A549 (cell line): ENCODE measurements around the gene FEM1A. TPM values are rescaled to one million over a fixed set of nuclear protein-coding genes. Genes with fewer than 3 reads are reported as not detected.

Source experiments
- ATAC-seq, 2 experiments: fragments of 200-7000 bp in 1 of 2; fragments of >200 bp in 1 of 2; cut with Nextera tagmentation in 1 of 2; cut with Tn5 transposase in 1 of 2; 3 replicates each; pipeline versions ENCODE4 v1.8.0 to v1.9.1; 2018 to 2020; ENCODE audit warnings: mild to moderate bottlenecking in 1 of 2, moderate library complexity in 1 of 2
- CTCF ChIA-PET: fragments of 300-600 bp; sonication (Branson Sonifier 250); formaldehyde crosslinking; extraction: SDS; loops from one replicate; lab custom pipeline; 2021; ENCODE audit warnings: antibody characterized with exemption, inconsistent platforms; lab: Yijun Ruan, JAX
- POLR2A ChIA-PET: fragments of 350-600 bp; formaldehyde crosslinking; extraction: SDS; loops from one replicate; lab custom pipeline; 2021; ENCODE audit warnings: antibody characterized with exemption, inconsistent platforms; lab: Yijun Ruan, JAX
- DNase-seq, 2 experiments: peaks; one replicate each; pipeline versions ENCODE4 v3.0.0 to v3.0.0-alpha.2; 2011 to 2016; ENCODE audit warnings: low read depth in 1 of 2, low spot score in 1 of 2
- FAIRE-seq: peaks from 2 replicates; lab custom pipeline; 2011; peaks lifted over from hg19 to GRCh38; lab: Jason Lieb, UNC
- H3K27ac ChIP-seq, 2 experiments: fragments of >200 bp; sonication (Bioruptor Twin); formaldehyde crosslinking; 3 replicates each; pipeline ENCODE4 v1.5.1; 2016 to 2017
- H3K4me1 ChIP-seq: fragments of >200 bp; sonication (Bioruptor Twin); formaldehyde crosslinking; 3 replicates; pipeline ENCODE4 v1.6.1; 2016
- H3K4me2 ChIP-seq: fragments of >200 bp; sonication (Bioruptor Twin); formaldehyde crosslinking; 3 replicates; pipeline ENCODE4 v1.6.1; 2016
- H3K4me3 ChIP-seq: fragments of >200 bp; sonication (Bioruptor Twin); formaldehyde crosslinking; 3 replicates; pipeline ENCODE4 v1.5.1; 2016
- H3K9me3 ChIP-seq: fragments of >200 bp; sonication (Bioruptor Twin); formaldehyde crosslinking; 3 replicates; pipeline ENCODE4 v1.6.1; 2016
- CEBPB ChIP-seq, 2 experiments: fragments of >200 bp in 1 of 2; sonication (Bioruptor Twin) in 1 of 2; formaldehyde crosslinking in 1 of 2; IDR thresholded peaks; 2 replicates each; pipeline ENCODE4 v1.6.1; 2012 to 2016
- ESRRA ChIP-seq: fragments of 150-350 bp; IDR thresholded peaks from 2 replicates; pipeline ENCODE4 v1.6.1; 2014; ENCODE audit warnings: mild to moderate bottlenecking, low read length, borderline replicate concordance
- HDAC2 ChIP-seq: fragments of 200-600 bp; sonication (generic); IDR thresholded peaks from 2 replicates; pipeline ENCODE4 v1.6.1; 2016
- HEYL ChIP-seq: fragments of 250-450 bp; sonication (Bioruptor Pico); IDR thresholded peaks from 2 replicates; pipeline ENCODE4 v1.8.0; 2021; ENCODE audit warnings: mild to moderate bottlenecking, moderate library complexity
- HOXA7 ChIP-seq: fragments of 250-450 bp; sonication (Bioruptor Pico); IDR thresholded peaks from 2 replicates; pipeline ENCODE4 v1.5.0; 2020; ENCODE audit warnings: mild to moderate bottlenecking, moderate library complexity
- JUNB ChIP-seq: fragments of >200 bp; sonication (Bioruptor Twin); formaldehyde crosslinking; IDR thresholded peaks from 2 replicates; pipeline ENCODE4 v1.6.1; 2016
- KDM1A ChIP-seq: fragments of 200-600 bp; sonication (generic); IDR thresholded peaks from 2 replicates; pipeline ENCODE4 v1.6.1; 2016; ENCODE audit warnings: low read depth, mild to moderate bottlenecking
- MAZ ChIP-seq: fragments of 150-350 bp; IDR thresholded peaks from 2 replicates; pipeline ENCODE4 v1.6.1; 2014; ENCODE audit warnings: antibody characterized with exemption, low read depth, low read length, borderline replicate concordance
- MYC ChIP-seq: IDR thresholded peaks from 2 replicates; pipeline ENCODE4 v1.6.1; 2012; ENCODE audit warnings: mild to moderate bottlenecking, inconsistent platforms, low read length, improper control_type of control experiment, borderline replicate concordance
- PHF8 ChIP-seq: fragments of 200-600 bp; sonication (generic); IDR thresholded peaks from 2 replicates; pipeline ENCODE4 v1.6.1; 2016; ENCODE audit warnings: low read depth, mild to moderate bottlenecking, antibody characterized with exemption, moderate library complexity, borderline replicate concordance
- RARB ChIP-seq: fragments of 250-450 bp; sonication (Bioruptor Pico); IDR thresholded peaks from 2 replicates; pipeline ENCODE4 v1.8.0; 2021; ENCODE audit warnings: mild to moderate bottlenecking, moderate library complexity
- RNF2 ChIP-seq: fragments of 200-600 bp; sonication (generic); IDR thresholded peaks from 2 replicates; pipeline ENCODE4 v1.6.1; 2016; ENCODE audit warnings: low read depth, mild to moderate bottlenecking, antibody characterized with exemption, moderate library complexity, borderline replicate concordance
- SREBF2 ChIP-seq: fragments of 450-650 bp; IDR thresholded peaks from 2 replicates; pipeline ENCODE4 v1.6.1; 2014; ENCODE audit warnings: mild to moderate bottlenecking, moderate library complexity
- TP53 ChIP-seq: fragments of 250-450 bp; sonication (Bioruptor Pico); IDR thresholded peaks from 2 replicates; pipeline ENCODE4 v1.5.0; 2021; ENCODE audit warnings: mild to moderate bottlenecking, moderate library complexity
- ZC3H11A ChIP-seq: fragments of 450-650 bp; IDR thresholded peaks from 2 replicates; pipeline ENCODE4 v1.6.1; 2014; ENCODE audit warnings: antibody characterized with exemption, mild to moderate bottlenecking
- WGBS: methylation state at CpG from one replicate; pipeline ENCODE4 v1.1.6; 2017; ENCODE audit errors: missing lambda C conversion rate; 5-methylcytosine and 5-hydroxymethylcytosine counted together
- polyA plus RNA-seq, 4 experiments: library from polyadenylated mRNA; depleted of rRNA in 3 of 4; stranded (reverse); fragments of >200 nt; fragmentation: RNase III in 1 of 4; extraction: RNeasy Plus Mini Kit Qiagen cat#74134 plus additional on column Dnase treatment in 1 of 4; gene quantifications; 2 replicates in 3 of 4; 3 replicates in 1 of 4; pipeline ENCODE4 v1.2.3, GENCODE V29; 2011 to 2017
- TF ChIP-seq, protein P1 (sequence below): fragments of 150-350 bp; IDR thresholded peaks from 2 replicates; pipeline ENCODE4 v1.6.1; 2014; ENCODE audit warnings: low read depth, mild to moderate bottlenecking, low read length
- TF ChIP-seq, protein P2 (sequence below): IDR thresholded peaks from 2 replicates; pipeline ENCODE4 v1.6.1; 2012
- TF ChIP-seq, protein P3 (sequence below): fragments of 250-450 bp; sonication (Bioruptor Pico); IDR thresholded peaks from 2 replicates; pipeline ENCODE4 v1.5.0; 2021; ENCODE audit warnings: mild to moderate bottlenecking, moderate library complexity, borderline replicate concordance
- TF ChIP-seq, protein P4 (sequence below): IDR thresholded peaks from 2 replicates; pipeline ENCODE4 v1.6.1; 2012; ENCODE audit warnings: low read depth, borderline replicate concordance
- TF ChIP-seq, protein P5 (sequence below): fragments of >200 bp; sonication (Bioruptor Twin); formaldehyde crosslinking; IDR thresholded peaks from 3 replicates; pipeline ENCODE4 v1.6.1; 2016
- TF ChIP-seq, protein P6 (sequence below): fragments of >200 bp; sonication (Bioruptor Twin); formaldehyde crosslinking; IDR thresholded peaks from 3 replicates; pipeline ENCODE4 v1.5.1; 2016
- TF ChIP-seq, protein P7 (sequence below): fragments of 200-600 bp; sonication (generic); IDR thresholded peaks from 2 replicates; pipeline ENCODE4 v1.6.1; 2016; ENCODE audit warnings: antibody characterized with exemption, mild to moderate bottlenecking, moderate library complexity

Gene FEM1A
- polyA plus RNA-seq, 2 of the 4 experiments (the other 2 are of a cell fraction): 3.2 to 4.1 TPM

DNA sequence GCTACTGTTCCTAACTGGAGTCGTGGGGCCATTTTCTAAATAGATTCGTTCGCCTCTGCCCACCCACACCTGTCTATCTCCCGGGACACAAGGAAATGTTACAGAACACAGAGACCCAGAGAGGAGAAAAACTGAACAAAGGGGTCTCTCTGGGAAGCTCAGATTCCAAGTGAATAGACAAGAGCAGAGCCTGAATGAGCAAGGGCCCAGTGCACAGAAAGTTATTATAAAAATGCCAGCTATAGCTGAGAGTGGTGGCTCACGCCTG is 27.2 kb upstream of the FEM1A start:
- FAIRE-seq (no peak), ATAC-seq (no peak)

DNA sequence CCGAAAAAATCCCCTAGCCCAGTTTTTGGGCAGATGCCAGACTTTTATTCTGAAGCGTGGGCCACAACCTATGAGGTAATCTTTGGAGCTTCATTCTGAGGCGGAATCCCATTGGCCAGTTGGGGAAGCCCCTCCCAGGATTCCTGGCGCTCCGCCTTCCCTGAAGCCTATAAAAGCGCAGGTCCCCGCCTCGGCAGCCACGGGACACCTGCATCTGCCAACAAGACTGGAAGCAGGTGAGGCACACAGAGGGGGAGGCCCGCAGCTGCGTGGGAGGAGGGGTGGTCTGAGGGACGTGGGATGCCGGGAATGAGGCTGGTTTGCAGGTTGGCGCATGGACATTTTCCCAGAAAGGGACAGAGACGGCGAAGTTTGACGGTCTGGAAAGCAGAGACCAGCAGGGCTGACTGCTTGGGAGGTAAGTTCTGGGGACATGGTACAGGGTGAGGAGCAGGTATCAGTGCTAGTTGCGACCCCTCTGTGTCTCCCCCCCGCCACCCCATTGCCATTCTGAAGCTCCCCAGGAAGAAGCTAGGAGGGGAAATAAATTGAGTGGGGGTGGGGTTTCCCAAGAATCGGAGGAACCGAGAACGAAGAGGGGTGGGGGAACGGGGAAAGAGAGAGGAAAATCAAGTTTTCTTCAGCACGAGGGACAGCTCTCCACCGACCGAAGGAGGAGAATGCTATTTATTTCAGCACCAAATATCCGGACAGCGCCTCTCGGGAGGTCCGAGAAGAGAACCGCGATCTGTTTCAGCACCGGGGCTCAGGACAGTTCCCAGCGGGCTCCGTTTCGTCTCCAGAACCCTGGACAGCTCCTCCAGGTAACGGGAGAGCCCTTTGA is 22.4 kb upstream of the FEM1A start:
- DNase-seq: peak; percentile 63 to 76
- 5% methylated on average over 34 of the region's 37 CpGs for WGBS
- TF ChIP-seq, protein P1, sequence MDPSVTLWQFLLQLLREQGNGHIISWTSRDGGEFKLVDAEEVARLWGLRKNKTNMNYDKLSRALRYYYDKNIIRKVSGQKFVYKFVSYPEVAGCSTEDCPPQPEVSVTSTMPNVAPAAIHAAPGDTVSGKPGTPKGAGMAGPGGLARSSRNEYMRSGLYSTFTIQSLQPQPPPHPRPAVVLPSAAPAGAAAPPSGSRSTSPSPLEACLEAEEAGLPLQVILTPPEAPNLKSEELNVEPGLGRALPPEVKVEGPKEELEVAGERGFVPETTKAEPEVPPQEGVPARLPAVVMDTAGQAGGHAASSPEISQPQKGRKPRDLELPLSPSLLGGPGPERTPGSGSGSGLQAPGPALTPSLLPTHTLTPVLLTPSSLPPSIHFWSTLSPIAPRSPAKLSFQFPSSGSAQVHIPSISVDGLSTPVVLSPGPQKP: no peak
- TF ChIP-seq HOXA7 (CRISPR knock-in tag): peak; percentile 92
- TF ChIP-seq HDAC2: 0 out of 2 replicates have a peak, but pooled peaks have one; percentile 24
- TF ChIP-seq PHF8: no peak
- TF ChIP-seq ESRRA: no peak
- no peak for TF ChIP-seq RNF2
- TF ChIP-seq KDM1A: no peak
- TF ChIP-seq, protein P2, sequence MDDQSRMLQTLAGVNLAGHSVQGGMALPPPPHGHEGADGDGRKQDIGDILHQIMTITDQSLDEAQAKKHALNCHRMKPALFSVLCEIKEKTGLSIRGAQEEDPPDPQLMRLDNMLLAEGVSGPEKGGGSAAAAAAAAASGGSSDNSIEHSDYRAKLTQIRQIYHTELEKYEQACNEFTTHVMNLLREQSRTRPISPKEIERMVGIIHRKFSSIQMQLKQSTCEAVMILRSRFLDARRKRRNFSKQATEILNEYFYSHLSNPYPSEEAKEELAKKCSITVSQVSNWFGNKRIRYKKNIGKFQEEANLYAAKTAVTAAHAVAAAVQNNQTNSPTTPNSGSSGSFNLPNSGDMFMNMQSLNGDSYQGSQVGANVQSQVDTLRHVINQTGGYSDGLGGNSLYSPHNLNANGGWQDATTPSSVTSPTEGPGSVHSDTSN: no peak
- TF ChIP-seq CEBPB (IDR thresholded peaks at IDR 0.05): no peak
- TF ChIP-seq HEYL (CRISPR knock-in tag): peak; percentile 96
- no peak for TF ChIP-seq ZC3H11A
- TF ChIP-seq JUNB: no peak
- TF ChIP-seq, protein P3, sequence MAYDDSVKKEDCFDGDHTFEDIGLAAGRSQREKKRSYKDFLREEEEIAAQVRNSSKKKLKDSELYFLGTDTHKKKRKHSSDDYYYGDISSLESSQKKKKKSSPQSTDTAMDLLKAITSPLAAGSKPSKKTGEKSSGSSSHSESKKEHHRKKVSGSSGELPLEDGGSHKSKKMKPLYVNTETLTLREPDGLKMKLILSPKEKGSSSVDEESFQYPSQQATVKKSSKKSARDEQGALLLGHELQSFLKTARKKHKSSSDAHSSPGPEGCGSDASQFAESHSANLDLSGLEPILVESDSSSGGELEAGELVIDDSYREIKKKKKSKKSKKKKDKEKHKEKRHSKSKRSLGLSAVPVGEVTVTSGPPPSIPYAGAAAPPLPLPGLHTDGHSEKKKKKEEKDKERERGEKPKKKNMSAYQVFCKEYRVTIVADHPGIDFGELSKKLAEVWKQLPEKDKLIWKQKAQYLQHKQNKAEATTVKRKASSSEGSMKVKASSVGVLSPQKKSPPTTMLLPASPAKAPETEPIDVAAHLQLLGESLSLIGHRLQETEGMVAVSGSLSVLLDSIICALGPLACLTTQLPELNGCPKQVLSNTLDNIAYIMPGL (CRISPR knock-in tag): no peak

More for the DNA sequence above, 27.2 kb upstream of the FEM1A start:
- ChIA-PET POLR2A (no interaction called here), CTCF (interaction anchor here (1.0 to 1.2 kb wide), 2 partner anchors 128 to 188 kb away, joined by 3 read pairs; no protein-coding TSS in a partner anchor)
- H3K27ac ChIP-seq: no peak overlapping the region
- H3K9me3 ChIP-seq: no peaks in the 10 kb centered on the region
- peaks cover 5% of the 10 kb centered on the region; the same call in 1 of the 3 replicates for H3K4me1 ChIP-seq
- no peak overlapping the region for H3K4me3 ChIP-seq
- H3K4me2 ChIP-seq: no peak overlapping the region
- no peak for DNase-seq
- TF ChIP-seq TP53 (CRISPR knock-in tag) (no peak), SREBF2 (no peak), RARB (CRISPR knock-in tag) (no peak), MAZ (no peak), MYC (no peak)
- TF ChIP-seq, protein P4, sequence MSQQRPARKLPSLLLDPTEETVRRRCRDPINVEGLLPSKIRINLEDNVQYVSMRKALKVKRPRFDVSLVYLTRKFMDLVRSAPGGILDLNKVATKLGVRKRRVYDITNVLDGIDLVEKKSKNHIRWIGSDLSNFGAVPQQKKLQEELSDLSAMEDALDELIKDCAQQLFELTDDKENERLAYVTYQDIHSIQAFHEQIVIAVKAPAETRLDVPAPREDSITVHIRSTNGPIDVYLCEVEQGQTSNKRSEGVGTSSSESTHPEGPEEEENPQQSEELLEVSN: no peak
- TF ChIP-seq, protein P5, sequence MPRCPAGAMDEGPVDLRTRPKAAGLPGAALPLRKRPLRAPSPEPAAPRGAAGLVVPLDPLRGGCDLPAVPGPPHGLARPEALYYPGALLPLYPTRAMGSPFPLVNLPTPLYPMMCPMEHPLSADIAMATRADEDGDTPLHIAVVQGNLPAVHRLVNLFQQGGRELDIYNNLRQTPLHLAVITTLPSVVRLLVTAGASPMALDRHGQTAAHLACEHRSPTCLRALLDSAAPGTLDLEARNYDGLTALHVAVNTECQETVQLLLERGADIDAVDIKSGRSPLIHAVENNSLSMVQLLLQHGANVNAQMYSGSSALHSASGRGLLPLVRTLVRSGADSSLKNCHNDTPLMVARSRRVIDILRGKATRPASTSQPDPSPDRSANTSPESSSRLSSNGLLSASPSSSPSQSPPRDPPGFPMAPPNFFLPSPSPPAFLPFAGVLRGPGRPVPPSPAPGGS: no peak
- TF ChIP-seq, protein P6, sequence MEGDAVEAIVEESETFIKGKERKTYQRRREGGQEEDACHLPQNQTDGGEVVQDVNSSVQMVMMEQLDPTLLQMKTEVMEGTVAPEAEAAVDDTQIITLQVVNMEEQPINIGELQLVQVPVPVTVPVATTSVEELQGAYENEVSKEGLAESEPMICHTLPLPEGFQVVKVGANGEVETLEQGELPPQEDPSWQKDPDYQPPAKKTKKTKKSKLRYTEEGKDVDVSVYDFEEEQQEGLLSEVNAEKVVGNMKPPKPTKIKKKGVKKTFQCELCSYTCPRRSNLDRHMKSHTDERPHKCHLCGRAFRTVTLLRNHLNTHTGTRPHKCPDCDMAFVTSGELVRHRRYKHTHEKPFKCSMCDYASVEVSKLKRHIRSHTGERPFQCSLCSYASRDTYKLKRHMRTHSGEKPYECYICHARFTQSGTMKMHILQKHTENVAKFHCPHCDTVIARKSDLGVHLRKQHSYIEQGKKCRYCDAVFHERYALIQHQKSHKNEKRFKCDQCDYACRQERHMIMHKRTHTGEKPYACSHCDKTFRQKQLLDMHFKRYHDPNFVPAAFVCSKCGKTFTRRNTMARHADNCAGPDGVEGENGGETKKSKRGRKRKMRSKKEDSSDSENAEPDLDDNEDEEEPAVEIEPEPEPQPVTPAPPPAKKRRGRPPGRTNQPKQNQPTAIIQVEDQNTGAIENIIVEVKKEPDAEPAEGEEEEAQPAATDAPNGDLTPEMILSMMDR: no peak
- TF ChIP-seq, protein P7, sequence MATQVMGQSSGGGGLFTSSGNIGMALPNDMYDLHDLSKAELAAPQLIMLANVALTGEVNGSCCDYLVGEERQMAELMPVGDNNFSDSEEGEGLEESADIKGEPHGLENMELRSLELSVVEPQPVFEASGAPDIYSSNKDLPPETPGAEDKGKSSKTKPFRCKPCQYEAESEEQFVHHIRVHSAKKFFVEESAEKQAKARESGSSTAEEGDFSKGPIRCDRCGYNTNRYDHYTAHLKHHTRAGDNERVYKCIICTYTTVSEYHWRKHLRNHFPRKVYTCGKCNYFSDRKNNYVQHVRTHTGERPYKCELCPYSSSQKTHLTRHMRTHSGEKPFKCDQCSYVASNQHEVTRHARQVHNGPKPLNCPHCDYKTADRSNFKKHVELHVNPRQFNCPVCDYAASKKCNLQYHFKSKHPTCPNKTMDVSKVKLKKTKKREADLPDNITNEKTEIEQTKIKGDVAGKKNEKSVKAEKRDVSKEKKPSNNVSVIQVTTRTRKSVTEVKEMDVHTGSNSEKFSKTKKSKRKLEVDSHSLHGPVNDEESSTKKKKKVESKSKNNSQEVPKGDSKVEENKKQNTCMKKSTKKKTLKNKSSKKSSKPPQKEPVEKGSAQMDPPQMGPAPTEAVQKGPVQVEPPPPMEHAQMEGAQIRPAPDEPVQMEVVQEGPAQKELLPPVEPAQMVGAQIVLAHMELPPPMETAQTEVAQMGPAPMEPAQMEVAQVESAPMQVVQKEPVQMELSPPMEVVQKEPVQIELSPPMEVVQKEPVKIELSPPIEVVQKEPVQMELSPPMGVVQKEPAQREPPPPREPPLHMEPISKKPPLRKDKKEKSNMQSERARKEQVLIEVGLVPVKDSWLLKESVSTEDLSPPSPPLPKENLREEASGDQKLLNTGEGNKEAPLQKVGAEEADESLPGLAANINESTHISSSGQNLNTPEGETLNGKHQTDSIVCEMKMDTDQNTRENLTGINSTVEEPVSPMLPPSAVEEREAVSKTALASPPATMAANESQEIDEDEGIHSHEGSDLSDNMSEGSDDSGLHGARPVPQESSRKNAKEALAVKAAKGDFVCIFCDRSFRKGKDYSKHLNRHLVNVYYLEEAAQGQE: no peak
- WGBS: 14% methylated on average over 5 of the region's 5 CpGs

More for the DNA sequence above, 22.4 kb upstream of the FEM1A start:
- ChIA-PET CTCF (interaction anchor here (0.9 to 1.5 kb wide), 3 partner anchors 22 to 36 kb away, joined by 3 to 4 read pairs (median 3); no protein-coding TSS in a partner anchor), POLR2A (no interaction called here)
- Histone ChIP-seq H3K27ac (no peak overlapping the region), H3K9me3 (no peaks in the 10 kb centered on the region), H3K4me3 (no peak overlapping the region), H3K4me1 (peaks cover 7% of the 10 kb centered on the region; the same call in 1 of the 3 replicates), H3K4me2 (no peak overlapping the region)
- FAIRE-seq (no peak), ATAC-seq (peak; percentile 79 to 82)
